HG02840 (cell line): ENCODE data around the gene SARS2.
"Not testable (repeated sequence)": the region's sequence is repeated elsewhere in the genome, so short reads cannot be mapped to it uniquely, and the experiment has no call there.

Experiments
- ATAC-seq: cut with Tn5 transposase; IDR thresholded peaks from one replicate; pipeline ENCODE4 v1.9.1; 2021; ENCODE audit warnings: mild to moderate bottlenecking, moderate library complexity, moderate number of reproducible peaks; ENCODE audit not compliant: unreplicated experiment, low FRiP score

Gene SARS2

DNA sequence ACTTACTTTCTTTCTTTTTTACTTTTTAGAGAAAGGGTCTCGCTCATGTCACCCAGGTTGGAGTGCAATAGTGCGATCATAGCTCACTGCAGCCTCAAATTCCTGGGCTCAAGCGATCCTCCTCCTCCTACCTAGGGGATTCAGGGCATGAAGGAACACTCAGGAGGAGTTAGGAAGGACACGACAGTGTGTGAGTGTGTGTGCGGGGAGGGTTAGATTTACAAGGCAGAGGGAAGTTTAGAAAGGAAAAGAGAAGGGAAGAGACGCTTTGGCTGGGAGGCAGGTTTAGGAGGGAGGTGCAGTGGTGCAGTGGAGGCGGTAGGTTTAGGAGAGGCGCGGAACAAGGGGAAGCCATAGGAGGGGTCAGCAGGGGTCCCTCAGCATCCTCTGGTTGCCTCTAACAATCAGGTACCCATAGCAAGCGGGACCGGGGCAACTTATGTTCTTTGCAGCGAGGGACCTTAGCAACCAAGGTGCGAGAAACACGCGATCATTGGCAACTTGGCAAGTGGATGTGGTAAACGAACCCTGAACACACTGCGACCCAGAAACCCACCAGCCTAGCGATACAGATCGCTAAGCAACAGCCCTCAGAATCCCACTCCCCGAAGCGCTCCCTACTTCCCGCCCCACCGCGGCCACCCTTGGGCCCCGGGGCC is 31.6 kb downstream of the SARS2 start:
- ATAC-seq: no peak

DNA sequence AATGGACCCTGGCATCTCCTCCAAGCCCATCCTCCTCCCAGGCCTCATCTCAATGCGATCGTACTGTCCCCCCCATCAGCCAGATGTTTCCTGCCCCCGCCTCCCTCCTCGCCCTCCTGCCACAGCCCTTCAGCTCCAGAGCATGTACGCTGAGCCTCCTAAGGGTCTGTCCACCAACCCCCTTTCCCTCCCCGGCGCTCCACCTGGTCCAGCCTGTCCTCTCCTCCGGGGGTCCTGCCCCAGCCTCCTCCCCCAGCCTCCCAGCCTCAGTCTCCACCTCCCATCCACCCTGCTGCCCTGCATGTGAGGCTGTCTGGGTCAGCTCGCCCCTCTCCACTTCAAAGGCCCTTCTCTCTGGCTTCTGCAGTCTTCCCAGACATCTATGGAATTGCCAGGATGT is 35.6 kb downstream of the SARS2 start:
- ATAC-seq: no peak

DNA sequence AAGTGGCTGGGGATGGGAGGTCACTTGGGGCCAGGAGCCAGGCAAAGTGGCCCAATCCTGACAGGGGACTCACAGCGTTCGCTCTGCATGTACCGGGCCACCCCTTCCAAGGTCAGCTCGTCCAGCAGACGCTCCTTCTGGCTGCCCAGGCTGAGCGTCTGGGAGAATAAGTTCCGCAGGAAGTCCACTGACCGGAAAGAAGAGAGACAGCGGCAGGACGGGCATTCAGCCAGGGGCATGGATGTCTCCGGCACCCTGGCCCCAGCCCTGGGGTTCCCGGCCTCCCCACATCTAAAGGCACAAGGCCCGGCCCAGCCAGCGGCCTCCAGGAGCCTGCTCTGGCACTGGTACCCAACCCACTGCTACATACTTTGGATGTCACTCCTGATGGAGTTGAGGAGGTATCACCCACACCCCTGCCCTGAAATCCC is 37.2 kb downstream of the SARS2 start:
- ATAC-seq: no peak

DNA sequence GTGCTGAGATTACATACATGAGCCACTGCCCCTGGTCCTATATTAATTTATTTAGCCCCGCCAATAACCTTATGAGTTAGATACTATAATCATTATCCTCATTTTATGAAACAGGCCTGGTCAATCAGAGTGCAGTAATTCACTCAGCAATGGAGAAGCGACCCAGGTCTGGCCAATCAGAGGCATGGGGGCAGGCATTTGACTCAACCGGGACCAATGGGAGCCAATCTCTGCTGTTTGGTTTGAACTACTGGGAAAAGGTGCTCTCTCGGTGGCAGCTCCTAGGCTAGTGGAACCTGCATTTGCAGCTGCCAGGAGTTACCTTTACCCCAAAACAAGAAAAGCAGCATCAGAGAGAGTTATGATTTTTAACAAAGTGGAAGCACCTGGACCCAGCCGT is 37.7 kb downstream of the SARS2 start:
- ATAC-seq: no peak

DNA sequence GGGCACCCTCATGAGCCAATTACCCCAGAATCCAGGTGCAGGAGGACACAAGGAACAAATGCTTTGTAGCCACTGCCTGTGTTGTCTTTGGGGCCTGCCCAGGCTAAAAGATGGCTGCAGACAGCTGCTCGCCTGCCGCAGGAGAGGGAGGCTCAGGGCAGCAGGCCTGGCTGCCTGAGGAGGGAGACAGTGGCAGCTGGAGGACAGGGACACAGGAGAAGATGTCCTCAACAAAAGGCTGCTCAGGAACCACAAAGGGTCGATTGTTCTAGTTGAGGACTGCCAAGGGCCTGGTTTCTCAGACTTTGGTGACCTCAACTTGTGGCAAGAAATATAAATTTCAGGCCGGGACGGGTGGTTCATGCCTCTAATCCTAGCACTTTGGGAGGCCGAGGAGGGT is 38.8 kb downstream of the SARS2 start:
- ATAC-seq: no peak

DNA sequence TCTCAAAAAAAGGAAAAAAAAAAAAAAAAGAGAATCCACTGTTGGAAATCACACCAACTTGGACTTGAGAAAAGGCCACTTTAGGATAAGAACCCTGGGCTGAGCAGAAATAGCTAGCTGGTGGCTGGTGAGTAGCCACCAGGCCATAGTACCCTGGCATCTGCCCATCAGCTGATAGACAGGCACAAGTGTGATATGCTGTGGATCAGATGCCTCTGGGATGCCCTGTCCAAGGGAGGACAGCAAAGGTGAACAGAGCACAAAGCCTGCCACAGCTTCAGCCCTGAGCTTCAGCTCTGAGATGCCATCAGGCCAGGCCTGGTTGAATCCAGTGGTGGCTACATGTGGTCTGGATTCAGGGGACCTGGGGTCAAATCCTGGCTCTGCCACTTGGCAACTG is 39.9 kb downstream of the SARS2 start:
- ATAC-seq: no peak

DNA sequence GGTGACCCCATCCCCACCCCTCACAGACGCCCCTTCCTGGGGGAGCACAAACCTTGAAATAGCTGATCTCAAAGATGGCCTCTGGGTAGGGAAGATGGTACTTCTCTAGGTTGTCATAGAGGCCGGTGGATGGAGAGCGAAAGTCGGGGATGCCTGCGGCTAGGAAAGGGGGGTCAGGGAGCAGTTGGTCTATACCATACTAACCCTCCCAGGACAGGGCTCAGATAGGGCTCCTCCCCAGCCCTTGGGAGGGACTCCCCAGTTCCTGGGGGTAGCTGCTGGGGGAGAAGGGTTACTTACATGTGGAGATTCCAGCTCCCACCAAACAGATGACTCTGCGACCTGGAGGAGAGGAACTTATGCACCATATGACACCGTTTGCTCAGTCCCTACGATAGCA is 40.8 kb downstream of the SARS2 start:
- no peak for ATAC-seq

DNA sequence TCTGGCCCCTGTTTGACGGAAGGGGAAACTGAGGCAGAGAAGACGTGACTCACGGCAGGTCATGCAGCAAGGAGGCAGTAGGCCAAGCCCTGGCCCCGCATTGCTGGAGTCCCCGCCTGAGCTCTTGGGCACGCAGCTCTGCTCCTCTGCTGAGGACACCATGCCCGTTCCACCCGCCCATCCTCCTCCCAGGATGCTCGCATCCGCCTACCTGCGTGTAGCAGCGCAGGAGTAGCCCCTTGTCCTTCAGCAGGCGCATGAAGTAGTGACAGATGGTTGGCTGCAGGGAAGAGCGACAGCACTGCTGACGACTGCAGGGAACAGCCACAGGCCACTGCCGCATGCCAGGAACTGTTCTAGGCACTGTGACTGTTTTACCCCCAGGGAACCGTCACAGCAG is 41.7 kb downstream of the SARS2 start:
- ATAC-seq: no peak

DNA sequence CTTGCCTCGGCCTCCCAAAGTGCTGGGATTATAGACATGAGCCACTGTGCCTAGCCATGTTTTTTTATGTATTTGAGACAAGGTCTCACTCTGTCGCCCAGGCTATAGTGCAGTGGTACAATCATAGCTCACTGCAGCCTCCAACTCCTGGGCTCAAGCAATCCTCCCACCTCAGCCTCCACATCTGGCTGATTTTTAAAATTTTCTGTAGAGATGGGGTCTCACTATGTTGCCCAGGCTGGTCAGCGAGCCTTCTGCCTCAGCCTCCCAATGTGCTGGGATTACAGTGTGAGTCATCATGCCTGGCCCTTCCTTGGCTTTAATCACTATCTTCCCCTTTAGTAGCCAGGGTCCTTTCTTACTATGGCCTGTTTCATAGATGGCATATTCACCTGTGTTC is 45.9 kb downstream of the SARS2 start:
- not testable (repeated sequence) for ATAC-seq

DNA sequence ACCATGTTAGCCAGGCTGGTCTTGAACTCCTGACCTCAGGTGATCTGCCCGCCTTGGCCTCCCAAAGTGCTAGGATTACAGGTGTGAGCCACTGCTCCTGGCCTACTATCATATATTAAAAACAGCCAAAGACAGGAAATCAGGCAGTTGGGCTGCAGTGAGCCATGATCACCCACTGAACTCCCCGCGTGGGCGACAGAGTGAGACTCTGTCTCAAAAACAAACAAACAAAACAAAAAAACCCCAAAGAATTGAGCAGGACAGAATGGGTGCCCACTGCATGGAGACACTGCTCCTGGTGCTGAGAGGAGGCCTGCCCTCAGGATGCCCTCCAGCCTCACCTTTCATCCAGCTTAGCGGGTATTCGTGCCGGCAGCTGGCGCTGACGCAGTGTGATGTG is 47.3 kb downstream of the SARS2 start:
- ATAC-seq: no peak

DNA sequence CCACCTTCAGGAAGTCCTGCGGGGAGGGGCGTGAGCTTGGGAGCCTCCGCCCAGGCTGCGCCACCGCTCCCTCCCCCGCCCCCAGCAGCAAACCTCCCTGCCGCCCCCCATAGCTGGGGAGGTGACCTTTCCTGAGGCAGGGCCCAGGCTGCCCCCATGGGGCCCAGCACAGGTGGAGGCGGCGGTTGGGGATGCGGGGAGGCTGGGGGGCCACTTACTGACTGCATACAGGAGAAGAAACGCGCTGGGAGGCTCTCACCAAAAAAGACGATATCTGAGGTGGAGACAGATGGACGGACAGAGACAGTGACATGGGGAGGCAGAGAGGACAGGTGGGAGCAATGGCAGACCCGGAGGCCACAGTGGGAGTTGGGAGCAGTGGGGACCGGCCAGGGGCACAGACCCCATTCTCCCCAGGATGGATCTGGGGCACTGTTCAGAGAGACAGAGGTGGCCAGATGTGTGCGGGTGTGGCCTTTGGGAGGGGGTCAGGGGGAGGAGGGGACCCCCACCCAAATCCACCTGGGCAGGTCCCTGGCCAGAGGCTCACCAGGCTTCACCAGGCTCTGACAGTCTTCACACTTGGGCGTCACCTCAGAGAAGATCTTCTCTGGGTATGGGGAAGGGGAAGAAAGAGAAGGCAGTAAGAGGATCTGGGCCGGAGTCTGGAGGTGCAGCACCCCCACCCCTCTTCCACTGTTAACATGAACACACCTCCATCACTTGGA is 49.5 kb downstream of the SARS2 start:
- ATAC-seq: no peak

DNA sequence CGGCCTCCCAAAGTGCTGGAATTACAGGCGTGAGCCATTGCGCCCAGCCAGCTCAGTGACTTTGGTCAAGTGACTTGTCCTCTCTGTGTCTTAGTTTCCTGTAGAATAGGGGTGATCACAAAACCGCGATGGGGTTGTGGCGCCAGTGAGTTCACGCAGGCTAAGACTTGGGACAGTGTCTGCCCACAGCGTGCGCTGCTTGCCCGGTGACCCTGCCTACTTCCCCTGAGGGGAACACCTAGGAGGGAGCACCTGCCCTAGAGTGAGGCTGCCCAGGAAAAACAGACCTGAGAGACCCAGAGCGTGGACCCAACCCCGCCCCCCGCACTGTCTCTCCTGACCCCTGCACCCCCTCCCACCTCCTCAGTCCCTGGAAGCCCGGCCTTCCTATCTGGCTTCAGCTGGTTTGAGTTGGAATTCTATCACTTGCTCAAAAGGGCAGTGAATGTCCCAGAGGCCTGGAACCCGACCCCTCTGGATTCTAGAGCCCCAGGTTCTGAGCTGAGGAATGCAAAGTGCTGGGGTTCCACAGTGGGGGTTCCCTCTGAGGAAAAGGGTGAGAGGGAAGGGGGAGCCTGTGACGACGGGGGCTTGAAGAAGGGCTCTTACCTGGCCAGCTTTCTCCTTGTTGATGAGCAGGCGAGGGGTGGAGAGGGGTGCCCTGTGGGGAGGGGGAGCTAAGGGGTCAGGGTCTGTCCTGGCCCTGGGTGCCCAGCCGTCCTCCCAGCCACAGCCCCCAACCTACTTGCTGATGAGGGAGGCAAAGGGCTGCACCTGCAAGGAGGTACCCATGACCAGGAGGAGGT is 50.3 kb downstream of the SARS2 start:
- ATAC-seq: no peak

DNA sequence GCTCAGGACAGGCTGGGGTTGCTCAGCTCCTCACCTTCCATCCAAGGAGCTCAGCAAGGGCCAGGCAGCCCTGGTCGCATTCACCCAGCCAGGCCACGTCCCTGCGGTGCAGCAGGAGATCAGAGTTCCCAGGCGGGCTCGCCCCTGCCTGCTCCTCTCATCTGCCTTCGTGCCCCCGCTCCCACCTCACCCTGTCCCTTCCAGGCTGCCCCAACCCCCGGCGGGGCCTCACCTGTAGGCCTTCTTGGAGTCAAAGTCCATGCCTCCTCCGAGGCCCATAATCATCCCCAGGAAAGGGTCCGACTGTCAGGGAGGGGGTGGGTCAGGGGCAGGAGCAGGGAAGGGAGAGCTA is 51.2 kb downstream of the SARS2 start:
- ATAC-seq: no peak

DNA sequence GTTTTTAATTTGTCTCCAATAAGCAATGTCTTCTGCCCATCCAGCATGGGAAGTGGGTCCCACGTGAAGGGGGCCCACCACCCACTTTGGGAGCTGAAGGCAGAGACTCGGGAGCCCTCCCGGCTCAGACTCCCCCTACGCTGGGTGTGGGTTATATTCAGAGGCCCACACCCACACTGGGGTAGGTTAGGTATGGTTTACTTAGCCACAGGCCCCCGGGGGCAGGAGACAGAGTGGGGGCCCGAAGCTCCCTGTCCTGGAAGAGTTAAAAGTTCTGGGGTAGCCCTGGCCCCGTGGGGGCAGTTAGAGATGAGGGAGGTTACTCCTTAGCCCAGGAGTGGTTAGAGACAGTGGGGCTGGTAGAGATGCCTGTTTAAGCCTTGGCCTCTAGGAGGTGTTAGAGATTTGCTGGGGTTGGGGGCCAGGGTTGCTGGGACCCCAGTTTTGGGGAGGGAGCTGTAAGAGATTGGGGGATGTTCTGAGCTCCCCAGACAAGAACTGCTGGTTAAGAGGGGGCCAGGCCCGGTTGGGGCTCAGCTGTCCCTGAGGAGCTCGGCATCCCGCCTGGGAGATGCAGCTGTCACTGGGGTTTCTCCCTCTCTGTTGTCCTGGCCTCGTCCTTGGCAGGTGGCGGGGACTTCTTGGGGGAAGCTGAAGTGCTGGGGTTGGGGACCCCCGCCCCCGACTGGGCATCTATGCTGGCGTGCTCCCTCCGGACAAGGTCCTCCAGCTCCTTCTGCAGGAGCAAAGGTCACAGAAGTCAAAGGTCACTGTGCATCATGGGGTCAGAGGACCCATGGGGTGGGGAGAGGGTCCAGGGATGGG is 51.8 kb downstream of the SARS2 start:
- no peak for ATAC-seq

DNA sequence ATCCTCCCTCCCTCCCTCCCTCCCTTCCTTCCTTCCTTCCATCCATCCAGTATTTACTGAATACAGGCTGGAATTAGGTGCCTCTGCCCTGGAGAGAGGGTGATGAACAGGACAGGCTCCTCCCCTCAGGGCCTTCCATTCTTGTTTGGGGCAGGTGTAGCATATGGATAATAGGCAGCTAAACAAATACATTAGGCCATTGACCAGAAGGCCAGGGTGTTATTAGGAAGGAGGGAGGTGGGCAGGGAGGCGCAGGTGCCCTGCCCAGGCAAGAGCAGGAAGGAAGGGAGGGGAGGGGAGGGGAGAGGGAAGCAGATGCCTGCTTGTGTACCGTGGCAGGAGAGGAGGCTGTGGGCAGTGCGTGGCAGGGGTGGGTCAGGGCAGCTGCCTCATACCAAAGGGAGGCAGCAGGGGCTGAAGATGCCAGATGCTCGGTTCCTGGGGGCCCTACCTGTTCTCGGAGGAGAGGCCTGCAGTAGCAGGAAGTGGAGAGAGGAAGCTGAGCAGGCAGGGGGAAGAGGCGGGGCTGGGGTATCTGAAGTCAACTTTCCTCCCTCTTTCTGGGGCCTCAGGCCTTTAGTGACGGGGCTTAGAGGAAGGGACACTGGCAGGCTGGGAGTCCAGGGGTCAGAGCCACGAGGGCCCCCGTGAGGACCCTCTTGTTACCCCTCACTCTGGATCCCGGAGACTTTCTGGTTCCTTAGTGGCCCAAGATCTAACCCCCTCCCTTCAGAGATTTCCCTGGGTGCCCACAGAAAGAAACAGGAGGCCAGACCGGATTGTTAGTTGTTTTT is 52.6 kb downstream of the SARS2 start, which contains the start of gene RINL:
RINL (minus strand) TSS at position 495 of the 794 bp plus-strand sequence. CDS start 1,533 bp downstream, outside the sequence.
- ATAC-seq: no peak

DNA sequence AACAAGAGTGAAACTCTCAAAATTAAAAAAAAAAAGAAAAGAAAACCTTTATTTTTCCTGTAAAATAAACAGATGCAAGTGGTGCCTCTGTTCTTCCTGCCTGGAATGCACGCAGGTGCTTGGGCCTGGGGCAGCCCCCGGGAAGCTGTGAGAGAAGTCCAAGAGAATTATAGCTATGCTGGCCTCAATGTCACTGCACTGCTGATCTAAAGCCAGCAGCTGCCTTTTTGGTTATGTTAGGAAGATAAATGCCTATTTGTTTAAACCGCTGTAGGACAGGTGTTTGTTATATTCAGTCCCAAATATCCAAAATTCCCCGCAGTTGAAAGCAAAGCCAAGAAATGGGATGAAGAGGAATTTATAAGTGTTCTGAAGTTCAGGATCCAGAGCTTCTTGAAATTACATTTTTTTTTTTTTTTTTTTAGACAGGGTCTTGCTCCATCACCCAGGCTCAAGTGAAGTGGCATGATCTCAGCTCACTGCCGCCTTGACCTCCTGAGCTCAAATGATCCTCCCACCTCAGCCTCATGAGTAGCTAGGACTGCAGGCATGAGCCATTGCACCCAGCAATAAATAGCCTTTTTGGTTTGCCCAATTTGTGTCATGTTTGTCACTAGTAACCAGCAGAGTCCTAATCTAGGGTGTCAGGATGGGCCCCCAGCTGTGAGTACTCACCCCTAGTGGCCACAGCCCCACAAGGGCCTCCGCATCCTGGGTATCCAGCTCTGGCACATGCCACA is 54.7 kb downstream of the SARS2 start:
- no peak for ATAC-seq

DNA sequence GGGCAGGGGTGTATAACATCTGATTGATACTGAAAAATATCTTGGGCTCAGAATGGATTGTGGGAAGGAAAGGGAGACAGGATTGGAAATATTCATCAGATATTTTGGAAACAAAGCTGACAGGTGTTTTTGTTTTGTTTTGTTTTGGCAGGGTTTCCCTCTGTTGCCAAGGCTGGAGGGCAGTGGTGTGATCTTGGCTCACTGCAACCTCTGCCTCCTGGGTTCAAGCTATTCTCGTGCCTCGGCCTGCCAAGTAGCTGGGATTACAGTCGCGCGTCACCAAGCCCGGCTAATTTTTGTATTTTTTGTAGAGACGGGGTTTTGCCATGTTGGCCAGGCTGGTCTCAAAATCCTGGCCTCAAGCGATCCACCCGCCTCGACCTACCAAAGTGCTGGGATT is 57.2 kb downstream of the SARS2 start:
- not testable (repeated sequence) for ATAC-seq

DNA sequence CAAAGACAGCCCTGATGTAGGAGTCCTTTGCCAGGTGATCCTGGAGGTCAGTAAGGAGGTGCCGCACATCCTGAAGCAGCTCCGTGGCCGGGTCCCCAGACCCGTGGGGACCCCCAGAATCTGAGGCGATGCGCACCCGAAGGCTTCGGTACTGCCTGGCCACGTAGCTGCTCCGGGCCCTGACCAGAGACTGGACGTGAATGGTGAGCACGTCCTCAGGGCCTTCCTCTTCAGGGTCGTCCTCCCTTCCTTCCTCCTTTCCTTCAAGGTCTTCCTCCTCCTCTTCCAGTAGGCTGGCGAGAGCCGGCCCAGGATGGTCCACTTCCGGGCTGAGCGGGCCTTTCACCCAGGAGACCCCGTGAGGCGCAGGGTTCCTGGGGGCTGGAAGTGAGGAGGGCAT is 60.0 kb downstream of the SARS2 start:
- ATAC-seq: no peak
